Regular cardiac myocyte (primary cell): ENCODE measurements around the gene CLDN2. TPM values are rescaled to one million over a fixed set of nuclear protein-coding genes. Genes with fewer than 3 reads are reported as not detected.

Source experiments
- total RNA-seq: library from RNA; depleted of rRNA; stranded (reverse); fragments of >200 nt; gene quantifications from 2 replicates; pipeline ENCODE4 v1.2.3, GENCODE V29; 2014

Gene CLDN2
- under 0.01 TPM in 2 replicates for total RNA-seq

GRCh38 chrX:106919932-106920452 is at the start of gene CLDN2:
Gene CLDN2 (plus strand): TSS chrX:106920402. CDS start chrX:106928229, 7,827 bp downstream.

GRCh38 chrX:106903291-106903824 is 16.8 kb upstream of the CLDN2 start, which contains the start of gene RIPPLY1:
Gene RIPPLY1 (minus strand): TSS chrX:106903341. CDS start chrX:106903287, 54 bp downstream.

Other genes starting within 250 kb of the CLDN2 start
- 1.2 and 2.0 TPM in 2 replicates for gene RNF128, start 193.7 kb upstream of the CLDN2 start, total RNA-seq
- gene TBC1D8B, start 117.7 kb upstream of the CLDN2 start, total RNA-seq, result 14.6 and 17.2 TPM in 2 replicates
- gene RIPPLY1, start 17.1 kb upstream of the CLDN2 start, total RNA-seq, result not detected in 2 replicates
- 41.0 and 44.3 TPM in 2 replicates for gene MORC4, start 79.8 kb downstream of the CLDN2 start, total RNA-seq
- gene RBM41, start 198.4 kb downstream of the CLDN2 start, total RNA-seq, result 8.6 and 11.8 TPM in 2 replicates